A673 (cell line): ENCODE results near the gene TMEM170B. TPM values are rescaled to one million over a fixed set of nuclear protein-coding genes. Genes with fewer than 3 reads are reported as not detected.

Source experiments
- BruUV-seq: library from RNA; stranded (reverse); fragments of 400-500 nt; replicated peaks from 2 replicates; lab custom pipeline; 2021; lab: Mats Ljungman, UMichigan
- CTCF ChIA-PET: fragments of 300-600 bp; sonication (Branson Sonifier 250); formaldehyde crosslinking; loops from one replicate; lab custom pipeline; 2022; ENCODE audit warnings: antibody characterized with exemption; lab: Charles Lee
- POLR2A ChIA-PET: fragments of 300-600 bp; sonication (Branson Sonifier 250); formaldehyde crosslinking; loops from one replicate; lab custom pipeline; 2022; ENCODE audit warnings: antibody characterized with exemption; ENCODE audit not compliant: low non-redundant PET; lab: Charles Lee
- DNase-seq: peaks from one replicate; pipeline ENCODE4 v3.0.0-alpha.2; 2015; ENCODE audit warnings: low spot score
- H3K27ac ChIP-seq: fragments of 200-600 bp; sonication (generic); 2 replicates; pipeline ENCODE4 v1.5.1; 2016; ENCODE audit warnings: mixed run types, low read depth, mild to moderate bottlenecking, mixed read lengths, antibody characterized with exemption, low read length; ENCODE audit not compliant: poor library complexity, severe bottlenecking
- H3K27me3 ChIP-seq: fragments of 200-600 bp; sonication (generic); replicated peaks from 2 replicates; pipeline ENCODE4 v1.6.1; 2017; ENCODE audit warnings: mixed run types, low read depth, mild to moderate bottlenecking, mixed read lengths, antibody characterized with exemption, low read length; ENCODE audit not compliant: insufficient read depth, poor library complexity
- H3K36me3 ChIP-seq: fragments of 200-600 bp; sonication (generic); 2 replicates; pipeline ENCODE4 v1.6.1; 2016; ENCODE audit warnings: mixed run types, mild to moderate bottlenecking, mixed read lengths, antibody characterized with exemption, low read length; ENCODE audit not compliant: insufficient read depth, poor library complexity, severe bottlenecking
- H3K4me1 ChIP-seq: fragments of 200-600 bp; sonication (generic); 2 replicates; pipeline ENCODE4 v1.6.1; 2017; ENCODE audit warnings: mixed run types, mild to moderate bottlenecking, mixed read lengths, antibody characterized with exemption, low read length; ENCODE audit not compliant: insufficient read depth, poor library complexity, severe bottlenecking
- H3K4me3 ChIP-seq: fragments of 200-600 bp; sonication (generic); 2 replicates; pipeline ENCODE4 v1.5.1; 2016; ENCODE audit warnings: low read depth, mixed run types, mild to moderate bottlenecking, mixed read lengths, low read length; ENCODE audit not compliant: poor library complexity, severe bottlenecking
- H3K9me3 ChIP-seq: fragments of 200-600 bp; sonication (generic); 2 replicates; pipeline ENCODE4 v1.6.1; 2016; ENCODE audit warnings: mixed run types, low read depth, mild to moderate bottlenecking, mixed read lengths, antibody characterized with exemption, low read length; ENCODE audit not compliant: poor library complexity, severe bottlenecking
- CTCF ChIP-seq: fragments of 300-800, 200-600 bp; sonication (generic); conservative IDR thresholded peaks from 2 replicates; pipeline ENCODE4 v1.5.1; 2017; ENCODE audit warnings: low read depth, mild to moderate bottlenecking, antibody characterized with exemption, low read length, moderate library complexity, mixed read lengths
- EZH2 ChIP-seq: fragments of 200-600 bp; sonication (generic); IDR thresholded peaks from 2 replicates; pipeline ENCODE4 v1.6.1; 2017; ENCODE audit warnings: borderline replicate concordance, low read depth, mild to moderate bottlenecking, mixed read lengths, antibody characterized with exemption, low read length; ENCODE audit not compliant: poor library complexity, severe bottlenecking
- intact Hi-C: fragments of 100-400 bp; cut with micrococcal nuclease; formaldehyde crosslinking; loops from one replicate; pipeline ENCODE4 v1.10.0; 2022; ENCODE audit not compliant: unreplicated experiment
- total RNA-seq: library from RNA; stranded (reverse); gene quantifications from 2 replicates; pipeline ENCODE4 v1.2.3, GENCODE V29; 2021

The TMEM170B gene
- total RNA-seq, 1 experiment from 2014 or later, result 9.5 TPM

GRCh38 chr6:11606332-11606731 is 68.8 kb downstream of the TMEM170B start:
- BruUV-seq, result no TSS peak
- DNase-seq, result no peak
- Histone ChIP-seq H3K9me3 (no peaks in the 10 kb centered on the region), H3K4me1 (no peaks in the 10 kb centered on the region), H3K27ac (no peak overlapping the region), H3K4me3 (no peak overlapping the region), H3K27me3 (no peaks in the 10 kb centered on the region), H3K36me3 (no peaks in the 10 kb centered on the region)
- TF ChIP-seq CTCF (no peak), EZH2 (no peak)
- intact Hi-C loops, result no loop called here
- POLR2A ChIA-PET, result no interaction called here
- CTCF ChIA-PET, result interaction anchor here (0.5 kb wide), 1 partner anchor 10 kb away, joined by 12 read pairs; no protein-coding TSS in a partner anchor

DNA sequence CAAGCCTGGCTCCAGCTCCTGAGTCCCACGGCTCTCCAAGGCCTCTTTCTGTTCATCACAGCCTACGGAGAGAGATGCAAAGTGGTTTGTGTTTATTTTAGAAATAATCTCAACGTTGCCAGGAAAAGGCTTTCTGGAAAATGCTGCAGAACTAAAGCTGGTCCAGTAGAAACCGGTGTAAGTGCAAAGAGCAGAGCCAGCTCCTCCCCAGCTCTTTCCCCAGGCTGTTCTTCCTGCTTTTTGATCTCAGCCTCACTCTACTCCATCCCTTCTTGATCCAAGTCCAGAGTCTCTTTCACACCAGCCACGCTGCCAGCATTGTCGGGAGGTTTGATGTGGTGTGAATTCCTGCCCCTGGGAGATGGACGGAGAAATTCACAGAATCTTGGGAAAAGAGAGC is 69.8 kb downstream of the TMEM170B start:
- TF ChIP-seq EZH2 (no peak), CTCF (no peak)
- Histone ChIP-seq H3K27me3 (no peaks in the 10 kb centered on the region), H3K27ac (no peak overlapping the region), H3K9me3 (no peaks in the 10 kb centered on the region), H3K4me1 (no peaks in the 10 kb centered on the region), H3K4me3 (no peak overlapping the region), H3K36me3 (no peaks in the 10 kb centered on the region)
- CTCF ChIA-PET, result no interaction called here
- POLR2A ChIA-PET, result no interaction called here
- no peak for DNase-seq
- no TSS peak for BruUV-seq
- intact Hi-C loops, result no loop called here

- H3K4me3 ChIP-seq, result no peak overlapping the region
- no peaks in the 10 kb centered on the region for H3K4me1 ChIP-seq
- no peaks in the 10 kb centered on the region for H3K36me3 ChIP-seq
- no peaks in the 10 kb centered on the region for H3K9me3 ChIP-seq
- ChIA-PET CTCF (no interaction called here), POLR2A (interaction anchor here (0.7 kb wide), 1 partner anchor 45 kb away, joined by 3 read pairs; no protein-coding TSS in a partner anchor)
- intact Hi-C loops, result no loop called here
- DNase-seq, result no peak
- TF ChIP-seq CTCF, result no peak
- TF ChIP-seq EZH2, result no peak
- no peaks in the 10 kb centered on the region for H3K27me3 ChIP-seq
- BruUV-seq, result no TSS peak
- H3K27ac ChIP-seq, result no peak overlapping the region
These were observed 71.2 kb downstream of the TMEM170B start for GRCh38 chr6:11608600-11609323.
